ENCODE data around the gene CTTN.

CTTN gene

DNA sequence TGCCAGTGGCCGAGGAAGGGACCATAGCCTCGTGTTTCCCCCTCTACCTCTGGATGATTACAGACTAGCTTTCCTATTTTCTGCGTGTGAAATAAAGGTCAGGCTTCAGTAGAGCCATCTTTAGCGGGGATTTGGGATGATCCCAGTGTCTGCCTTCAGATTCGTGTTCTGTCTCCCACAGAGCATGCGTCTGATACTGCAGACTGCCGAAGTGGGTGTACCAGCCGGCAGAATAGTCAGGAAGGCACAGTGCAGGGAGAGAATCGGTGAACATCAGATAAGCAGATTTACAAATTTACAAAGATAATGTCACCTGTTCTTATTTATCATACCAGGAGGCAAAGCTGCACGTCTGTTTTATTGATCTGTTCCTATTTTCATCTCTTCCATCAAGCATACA lies 11.1 kb downstream of the CTTN start:
- TF ChIP-seq, protein P1, sequence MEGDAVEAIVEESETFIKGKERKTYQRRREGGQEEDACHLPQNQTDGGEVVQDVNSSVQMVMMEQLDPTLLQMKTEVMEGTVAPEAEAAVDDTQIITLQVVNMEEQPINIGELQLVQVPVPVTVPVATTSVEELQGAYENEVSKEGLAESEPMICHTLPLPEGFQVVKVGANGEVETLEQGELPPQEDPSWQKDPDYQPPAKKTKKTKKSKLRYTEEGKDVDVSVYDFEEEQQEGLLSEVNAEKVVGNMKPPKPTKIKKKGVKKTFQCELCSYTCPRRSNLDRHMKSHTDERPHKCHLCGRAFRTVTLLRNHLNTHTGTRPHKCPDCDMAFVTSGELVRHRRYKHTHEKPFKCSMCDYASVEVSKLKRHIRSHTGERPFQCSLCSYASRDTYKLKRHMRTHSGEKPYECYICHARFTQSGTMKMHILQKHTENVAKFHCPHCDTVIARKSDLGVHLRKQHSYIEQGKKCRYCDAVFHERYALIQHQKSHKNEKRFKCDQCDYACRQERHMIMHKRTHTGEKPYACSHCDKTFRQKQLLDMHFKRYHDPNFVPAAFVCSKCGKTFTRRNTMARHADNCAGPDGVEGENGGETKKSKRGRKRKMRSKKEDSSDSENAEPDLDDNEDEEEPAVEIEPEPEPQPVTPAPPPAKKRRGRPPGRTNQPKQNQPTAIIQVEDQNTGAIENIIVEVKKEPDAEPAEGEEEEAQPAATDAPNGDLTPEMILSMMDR (IDR thresholded peaks at IDR 0.05), result no peak
- no peaks in the 10 kb centered on the region for H3K9me3 Mint-ChIP-seq
- DNase-seq, result no peak

DNA sequence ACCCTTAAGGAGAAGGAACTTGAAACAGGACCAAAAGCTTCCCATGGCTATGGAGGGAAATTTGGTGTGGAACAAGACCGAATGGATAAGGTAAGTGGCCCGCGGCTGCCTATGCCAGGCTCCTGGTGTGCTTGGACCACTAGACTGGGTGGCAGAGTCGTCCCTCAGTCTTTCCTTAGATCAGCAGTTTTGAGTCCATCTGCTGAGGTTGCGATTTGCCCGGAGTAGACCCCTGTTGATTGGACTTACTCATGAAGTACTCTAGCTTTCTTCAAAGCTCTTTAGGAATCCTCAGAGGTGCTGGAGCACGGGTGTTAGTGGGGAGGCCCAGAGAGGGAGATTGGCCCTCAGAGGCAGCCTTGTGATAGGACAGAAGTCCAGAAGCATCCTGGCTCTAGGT lies 11.5 kb downstream of the CTTN start:
- no peak overlapping the region for H3K4me3 Mint-ChIP-seq
- H3K36me3 Mint-ChIP-seq (ENCODE audit: low read depth), result peaks cover 66% of the 10 kb centered on the region
- DNase-seq, result no peak
- H3K4me1 Mint-ChIP-seq, result peaks cover 12% of the 10 kb centered on the region
- H3K27ac Mint-ChIP-seq, result no peak overlapping the region
- no peaks in the 10 kb centered on the region for H3K9me3 Mint-ChIP-seq
- no peaks in the 10 kb centered on the region for H3K27me3 Mint-ChIP-seq (ENCODE audit: low read depth, poor library complexity)
- TF ChIP-seq, protein P1 (IDR thresholded peaks at IDR 0.05), result no peak

More for the DNA sequence above, 11.1 kb downstream of the CTTN start:
- H3K4me1 Mint-ChIP-seq, result peaks cover 12% of the 10 kb centered on the region
- no peaks in the 10 kb centered on the region for H3K27me3 Mint-ChIP-seq (ENCODE audit: low read depth, poor library complexity)
- H3K36me3 Mint-ChIP-seq (ENCODE audit: low read depth), result peaks cover 62% of the 10 kb centered on the region
- H3K27ac Mint-ChIP-seq, result peak overlapping the region; percentile 36
- no peak overlapping the region for H3K4me3 Mint-ChIP-seq

DNA sequence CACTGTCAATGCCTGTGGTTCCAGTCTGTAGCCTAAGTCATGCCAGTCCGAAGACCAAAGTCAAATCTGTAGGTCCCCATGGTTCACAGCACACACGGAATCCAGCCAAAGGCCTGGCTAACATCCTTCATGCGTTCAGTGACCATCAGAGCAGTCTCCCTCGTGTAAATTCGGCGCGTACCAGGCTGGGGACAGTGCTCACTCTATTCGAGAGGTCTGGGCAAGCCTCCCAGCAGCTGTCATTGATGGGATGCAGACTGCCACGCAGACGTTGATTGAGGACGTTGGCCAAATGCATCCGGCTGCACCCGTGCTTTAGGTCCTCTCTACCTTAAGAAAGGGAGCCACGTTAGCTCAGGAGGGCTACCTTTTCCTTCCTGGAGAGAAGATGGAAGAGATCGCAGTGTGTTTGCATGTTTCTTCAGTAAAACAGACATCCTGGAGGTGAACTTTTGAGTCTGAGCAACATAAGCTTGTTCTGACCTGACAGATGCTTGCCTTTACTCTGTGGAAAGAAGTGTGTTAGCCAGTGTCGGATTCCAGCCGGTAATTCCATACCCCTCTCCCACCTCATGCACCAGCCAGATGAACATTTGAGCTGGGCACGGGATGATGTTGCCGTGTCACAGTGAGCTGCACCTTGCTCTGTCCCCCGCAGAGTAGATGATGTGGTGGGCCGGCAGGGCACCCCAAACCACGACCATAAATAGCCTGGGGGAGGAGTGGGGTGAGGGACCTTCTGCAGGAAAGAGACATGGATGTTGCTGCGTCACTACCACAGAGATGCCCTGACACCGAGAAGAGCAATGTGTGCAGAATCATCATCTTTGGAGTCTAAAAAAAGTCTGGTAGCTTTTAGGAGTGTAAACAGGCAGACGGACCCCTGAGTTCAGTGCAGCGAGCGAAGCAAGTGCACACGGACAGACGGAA lies 12.2 kb downstream of the CTTN start:
- Mint-ChIP-seq H3K9me3 (no peaks in the 10 kb centered on the region), H3K27ac (peak overlapping the region; percentile 21), H3K4me1 (peaks cover 12% of the 10 kb centered on the region), H3K36me3 (ENCODE audit: low read depth) (peaks cover 67% of the 10 kb centered on the region), H3K27me3 (ENCODE audit: low read depth, poor library complexity) (no peaks in the 10 kb centered on the region), H3K4me3 (no peak overlapping the region)
- TF ChIP-seq, protein P1 (IDR thresholded peaks at IDR 0.05), result no peak
- no peak for DNase-seq

DNA sequence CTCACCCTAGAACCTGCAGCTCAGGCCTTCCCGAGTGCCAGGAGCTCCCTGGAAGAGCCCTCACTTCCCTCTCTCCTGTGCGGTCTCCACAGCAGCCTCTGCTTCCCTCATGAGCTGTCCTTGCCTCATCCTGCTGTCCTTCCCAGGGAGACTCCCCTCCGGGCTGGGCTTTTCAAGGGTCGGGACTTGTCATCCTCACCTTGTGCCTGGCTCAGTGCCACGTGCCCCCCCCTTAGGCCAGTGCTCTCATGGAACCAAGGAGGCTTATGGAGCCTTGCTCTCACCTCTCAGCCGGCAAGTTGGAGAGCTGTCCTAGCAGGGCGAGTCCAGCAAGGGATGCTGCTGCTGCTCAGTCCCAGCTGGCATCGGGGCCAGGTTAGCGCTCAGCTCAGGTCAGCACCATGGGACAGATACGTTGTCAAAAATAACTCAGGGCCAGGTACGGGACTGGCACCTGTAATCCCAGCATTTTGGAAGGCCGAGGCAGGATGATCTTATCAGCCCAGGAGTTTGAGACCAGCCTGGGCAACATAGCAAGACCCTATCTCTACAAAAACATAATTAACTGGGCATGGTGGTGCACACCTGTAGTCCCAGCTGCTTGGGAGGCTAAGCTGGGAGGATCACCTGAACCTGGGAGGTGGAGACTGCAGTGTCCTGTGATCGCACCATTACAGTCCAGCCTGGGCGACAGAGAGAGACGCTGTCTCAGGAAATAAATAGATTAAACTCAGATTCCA lies 13.6 kb downstream of the CTTN start:
- TF ChIP-seq, protein P1 (IDR thresholded peaks at IDR 0.05), result no peak
- Mint-ChIP-seq H3K36me3 (ENCODE audit: low read depth) (peaks cover 80% of the 10 kb centered on the region), H3K4me3 (no peak overlapping the region), H3K27me3 (ENCODE audit: low read depth, poor library complexity) (no peaks in the 10 kb centered on the region), H3K4me1 (peaks cover 12% of the 10 kb centered on the region), H3K27ac (no peak overlapping the region), H3K9me3 (no peaks in the 10 kb centered on the region)
- DNase-seq, result no peak

DNA sequence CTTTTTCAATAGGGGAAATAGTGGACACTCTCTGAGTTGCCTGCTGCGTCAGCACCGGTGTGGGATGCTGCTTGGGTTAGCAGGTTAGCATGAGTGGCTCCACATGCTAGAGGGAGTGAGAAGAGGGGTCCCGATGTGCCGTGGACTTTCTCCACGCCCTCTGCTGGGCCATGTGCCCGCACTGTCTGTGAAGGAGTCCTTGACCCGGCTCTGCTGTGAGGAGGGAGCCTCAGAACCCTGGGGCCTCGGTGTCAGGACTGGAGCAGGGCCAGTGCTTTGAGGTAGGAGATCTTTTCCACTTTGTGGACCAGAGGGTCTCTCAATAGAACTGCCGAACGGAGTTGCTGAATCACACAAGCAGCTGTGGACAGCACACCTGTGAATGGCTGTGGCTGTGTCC lies 14.8 kb downstream of the CTTN start:
- TF ChIP-seq, protein P1 (IDR thresholded peaks at IDR 0.05), result no peak
- Mint-ChIP-seq H3K36me3 (ENCODE audit: low read depth) (peaks cover 80% of the 10 kb centered on the region), H3K27me3 (ENCODE audit: low read depth, poor library complexity) (no peaks in the 10 kb centered on the region), H3K4me1 (peaks cover 12% of the 10 kb centered on the region), H3K27ac (peak overlapping the region; percentile 59), H3K4me3 (no peak overlapping the region), H3K9me3 (no peaks in the 10 kb centered on the region)
- DNase-seq, result no peak

All from nephron progenitor cell (in vitro differentiated cells).